ENCODE results near the gene GPM6B. TPM values are rescaled to one million over a fixed set of nuclear protein-coding genes. Genes with fewer than 3 reads are reported as not detected.

GPM6B gene
- total RNA-seq, 5 donors from 2014 or later (not counting 1 experiment from before 2014, with no cell fraction given), result 0.09 to 0.35 TPM; not detected in 3

GRCh38 chrX:13793897-13794296, 23.0 kb downstream of the GPM6B start:
- H3K27me3 Mint-ChIP-seq, result peaks cover 0 to 35% of the 10 kb centered on the region in 2 donors
- H3K27ac Mint-ChIP-seq, result no peak overlapping the region
- H3K36me3 Mint-ChIP-seq, result no peaks in the 10 kb centered on the region
- DNase-seq (no peak), ATAC-seq (replicated peaks in 1 of 4) (no peak)
- H3K4me1 ChIP-seq (ENCODE audit: control insufficient read depth in 1 of 2, extremely low read depth in 1 of 2, insufficient read depth in 2 of 2, low read length in 2 of 2), result no peaks in the 10 kb centered on the region
- no peaks in the 10 kb centered on the region for H3K9me3 ChIP-seq
- ChIA-PET POLR2A (no interaction called here), CTCF (interaction anchor here in 1 of 2 donors (0.7 kb wide), 1 partner anchor 12 kb away, joined by 5 read pairs; no protein-coding TSS in a partner anchor)
- no peaks in the 10 kb centered on the region for H3K36me3 ChIP-seq (ENCODE audit: control insufficient read depth in 2 of 2, extremely low read depth in 1 of 2, insufficient read depth in 1 of 2, low read length in 1 of 2)
- H3K27ac ChIP-seq (ENCODE audit: low read length), result no peak overlapping the region
- H3K4me3 ChIP-seq (ENCODE audit: control insufficient read depth in 1 of 2, extremely low read depth in 1 of 2, low read length in 1 of 2), result no peak overlapping the region
- no peaks in the 10 kb centered on the region for H3K27me3 ChIP-seq (replicated peaks in 1 of 2; ENCODE audit: control insufficient read depth in 2 of 2, extremely low read depth in 1 of 2, insufficient read depth in 2 of 2, low read length in 1 of 2)
- no peaks in the 10 kb centered on the region for H3K9me3 Mint-ChIP-seq
- WGBS (ENCODE audit: insufficient coverage), result no CpG with 5 or more reads among the region's 2 CpGs
- H3K4me1 Mint-ChIP-seq, result no peaks in the 10 kb centered on the region
- H3K4me3 Mint-ChIP-seq, result no peak overlapping the region

DNA sequence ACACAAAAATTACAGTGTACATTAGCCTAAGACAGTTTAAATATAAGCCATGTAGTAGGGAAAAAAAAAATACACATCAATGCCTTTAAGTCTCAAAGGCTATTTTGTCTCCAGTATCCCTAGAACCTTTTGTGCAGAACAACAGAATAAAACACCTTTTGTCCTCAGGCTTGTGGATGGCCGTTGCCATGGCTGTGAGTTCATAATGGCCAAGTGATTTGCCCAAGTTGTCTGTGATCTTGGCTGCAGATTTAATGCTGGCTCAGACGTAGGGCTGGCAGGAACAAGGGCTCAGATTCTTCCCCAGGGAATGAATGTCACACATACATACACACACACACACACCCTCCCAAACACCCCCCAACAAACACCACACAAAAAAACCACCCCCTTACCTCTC, 25.3 kb downstream of the GPM6B start:
- H3K36me3 ChIP-seq (ENCODE audit: control insufficient read depth in 2 of 2, extremely low read depth in 1 of 2, insufficient read depth in 1 of 2, low read length in 1 of 2), result no peaks in the 10 kb centered on the region
- WGBS (ENCODE audit: insufficient coverage), result 100% methylated on average over 1 of the region's 2 CpGs
- no peaks in the 10 kb centered on the region for H3K4me1 ChIP-seq (ENCODE audit: control insufficient read depth in 1 of 2, extremely low read depth in 1 of 2, insufficient read depth in 2 of 2, low read length in 2 of 2)
- Mint-ChIP-seq H3K27me3 (peaks cover 0 to 22% of the 10 kb centered on the region in 2 donors), H3K4me1 (no peaks in the 10 kb centered on the region), H3K9me3 (no peaks in the 10 kb centered on the region), H3K36me3 (no peaks in the 10 kb centered on the region), H3K27ac (no peak overlapping the region), H3K4me3 (no peak overlapping the region)
- no peaks in the 10 kb centered on the region for H3K9me3 ChIP-seq
- H3K27ac ChIP-seq (ENCODE audit: low read length), result no peak overlapping the region
- no peak overlapping the region for H3K4me3 ChIP-seq (ENCODE audit: control insufficient read depth in 1 of 2, extremely low read depth in 1 of 2, low read length in 1 of 2)
- ATAC-seq (replicated peaks in 1 of 4) (no peak), DNase-seq (no peak)
- ChIA-PET POLR2A (no interaction called here), CTCF (no interaction called here)
- H3K27me3 ChIP-seq (replicated peaks in 1 of 2; ENCODE audit: control insufficient read depth in 2 of 2, extremely low read depth in 1 of 2, insufficient read depth in 2 of 2, low read length in 1 of 2), result no peaks in the 10 kb centered on the region

DNA sequence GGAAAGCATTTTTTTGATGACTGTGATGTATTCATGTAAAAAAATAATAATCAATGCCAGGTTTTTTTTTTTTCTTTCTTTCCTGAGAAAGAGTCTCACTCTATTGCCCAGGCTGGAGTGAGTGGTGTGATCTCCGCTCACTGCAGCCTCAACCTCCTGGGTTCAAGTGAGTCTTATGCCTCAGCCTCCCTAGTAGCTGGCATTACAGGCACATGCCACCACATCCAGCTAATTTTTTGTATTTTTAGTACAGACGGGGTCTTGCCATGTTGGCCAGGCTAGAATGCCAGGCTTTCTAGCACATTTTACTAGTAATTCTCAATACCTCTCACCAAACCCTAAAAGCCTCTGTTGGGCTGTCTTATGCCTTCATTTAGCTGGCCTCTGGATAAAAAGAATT, 25.7 kb downstream of the GPM6B start:
- ChIA-PET POLR2A (no interaction called here), CTCF (no interaction called here)
- Histone ChIP-seq H3K4me3 (ENCODE audit: control insufficient read depth in 1 of 2, extremely low read depth in 1 of 2, low read length in 1 of 2) (no peak overlapping the region), H3K36me3 (ENCODE audit: control insufficient read depth in 2 of 2, extremely low read depth in 1 of 2, insufficient read depth in 1 of 2, low read length in 1 of 2) (no peaks in the 10 kb centered on the region), H3K4me1 (ENCODE audit: control insufficient read depth in 1 of 2, extremely low read depth in 1 of 2, insufficient read depth in 2 of 2, low read length in 2 of 2) (no peaks in the 10 kb centered on the region), H3K9me3 (no peaks in the 10 kb centered on the region), H3K27me3 (replicated peaks in 1 of 2; ENCODE audit: control insufficient read depth in 2 of 2, extremely low read depth in 1 of 2, insufficient read depth in 2 of 2, low read length in 1 of 2) (no peaks in the 10 kb centered on the region), H3K27ac (ENCODE audit: low read length) (no peak overlapping the region)
- ATAC-seq (replicated peaks in 1 of 4) (no peak), DNase-seq (no peak)
- H3K27me3 Mint-ChIP-seq, result peaks cover 0 to 22% of the 10 kb centered on the region in 2 donors
- H3K4me1 Mint-ChIP-seq, result no peaks in the 10 kb centered on the region
- no CpG with 5 or more reads among the region's 2 CpGs for WGBS (ENCODE audit: insufficient coverage)
- H3K36me3 Mint-ChIP-seq, result no peaks in the 10 kb centered on the region
- H3K9me3 Mint-ChIP-seq, result no peaks in the 10 kb centered on the region
- no peak overlapping the region for H3K4me3 Mint-ChIP-seq
- H3K27ac Mint-ChIP-seq, result no peak overlapping the region

DNA sequence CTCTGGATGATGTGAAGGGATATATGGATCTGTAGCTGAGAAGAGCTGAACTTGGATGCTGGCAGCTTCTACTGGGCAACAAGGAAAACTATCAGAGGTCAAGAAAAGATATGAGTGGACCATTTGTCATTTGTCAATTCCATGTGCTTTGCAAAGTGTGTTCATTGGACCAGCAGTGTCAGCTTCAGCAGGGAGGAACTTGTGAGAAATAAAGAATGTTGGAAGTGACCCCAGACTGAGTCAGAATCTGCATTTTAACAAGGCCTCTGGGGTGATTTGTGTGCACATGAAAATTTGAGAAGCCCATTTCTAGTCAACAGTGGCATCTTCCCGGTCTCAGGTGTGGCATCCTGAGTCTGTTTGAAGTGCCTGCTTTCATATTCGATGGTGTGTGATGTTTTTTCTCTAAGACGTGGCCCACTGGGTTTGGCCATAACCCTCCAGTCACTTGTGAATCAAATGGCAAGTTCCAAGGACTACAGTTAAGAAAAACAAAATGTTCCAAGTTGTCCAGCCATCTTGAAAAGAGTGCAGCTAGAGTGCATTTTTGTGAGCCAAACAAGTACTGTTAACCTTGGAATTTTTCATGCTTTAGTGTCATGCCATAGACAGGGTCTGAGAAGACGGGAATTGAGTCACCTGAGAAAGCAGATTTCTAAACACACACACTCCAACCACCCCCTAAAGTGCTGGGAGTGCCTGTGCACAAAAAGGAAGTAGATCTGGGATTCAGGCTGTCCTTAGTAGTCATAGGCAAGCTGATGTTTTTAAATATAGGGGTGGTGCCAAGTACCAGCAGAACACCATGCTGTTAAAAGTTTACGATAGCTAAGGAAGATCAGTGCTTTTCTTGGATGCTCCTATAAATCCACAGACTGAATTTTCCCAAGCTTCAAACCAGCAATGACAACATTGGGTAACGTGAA, 26.4 kb downstream of the GPM6B start:
- Mint-ChIP-seq H3K27me3 (peaks cover 0 to 22% of the 10 kb centered on the region in 2 donors), H3K4me3 (no peak overlapping the region), H3K27ac (no peak overlapping the region), H3K36me3 (no peaks in the 10 kb centered on the region), H3K4me1 (no peaks in the 10 kb centered on the region), H3K9me3 (no peaks in the 10 kb centered on the region)
- no CpG with 5 or more reads among the region's 6 CpGs for WGBS (ENCODE audit: insufficient coverage)
- CTCF ChIA-PET, result no interaction called here
- DNase-seq (no peak), ATAC-seq (replicated peaks in 1 of 4) (no peak)
- Histone ChIP-seq H3K4me1 (ENCODE audit: control insufficient read depth in 1 of 2, extremely low read depth in 1 of 2, insufficient read depth in 2 of 2, low read length in 2 of 2) (no peaks in the 10 kb centered on the region), H3K27ac (ENCODE audit: low read length) (no peak overlapping the region), H3K36me3 (ENCODE audit: control insufficient read depth in 2 of 2, extremely low read depth in 1 of 2, insufficient read depth in 1 of 2, low read length in 1 of 2) (no peaks in the 10 kb centered on the region), H3K9me3 (no peaks in the 10 kb centered on the region), H3K27me3 (replicated peaks in 1 of 2; ENCODE audit: control insufficient read depth in 2 of 2, extremely low read depth in 1 of 2, insufficient read depth in 2 of 2, low read length in 1 of 2) (no peaks in the 10 kb centered on the region), H3K4me3 (ENCODE audit: control insufficient read depth in 1 of 2, extremely low read depth in 1 of 2, low read length in 1 of 2) (no peak overlapping the region)
- POLR2A ChIA-PET, result no interaction called here

GRCh38 chrX:13786048-13786447, 30.8 kb downstream of the GPM6B start:
- WGBS (ENCODE audit: insufficient coverage), result 82% methylated on average over 5 of the region's 8 CpGs
- Mint-ChIP-seq H3K4me3 (no peak overlapping the region), H3K9me3 (no peaks in the 10 kb centered on the region), H3K27me3 (peaks cover 0 to 16% of the 10 kb centered on the region in 2 donors), H3K4me1 (no peaks in the 10 kb centered on the region), H3K27ac (no peak overlapping the region), H3K36me3 (no peaks in the 10 kb centered on the region)
- H3K4me3 ChIP-seq (ENCODE audit: control insufficient read depth in 1 of 2, extremely low read depth in 1 of 2, low read length in 1 of 2), result no peak overlapping the region
- POLR2A ChIA-PET, result interaction anchor here in 1 of 2 donors (0.5 kb wide), 1 partner anchor 25 kb away, joined by 3 read pairs; no protein-coding TSS in a partner anchor
- ATAC-seq (replicated peaks in 1 of 4), result no peak
- no peak overlapping the region for H3K27ac ChIP-seq (ENCODE audit: low read length)
- CTCF ChIA-PET, result no interaction called here
- no peaks in the 10 kb centered on the region for H3K4me1 ChIP-seq (ENCODE audit: control insufficient read depth in 1 of 2, extremely low read depth in 1 of 2, insufficient read depth in 2 of 2, low read length in 2 of 2)
- DNase-seq, result no peak
- no peaks in the 10 kb centered on the region for H3K27me3 ChIP-seq (replicated peaks in 1 of 2; ENCODE audit: control insufficient read depth in 2 of 2, extremely low read depth in 1 of 2, insufficient read depth in 2 of 2, low read length in 1 of 2)
- H3K9me3 ChIP-seq, result no peaks in the 10 kb centered on the region
- H3K36me3 ChIP-seq (ENCODE audit: control insufficient read depth in 2 of 2, extremely low read depth in 1 of 2, insufficient read depth in 1 of 2, low read length in 1 of 2), result no peaks in the 10 kb centered on the region

DNA sequence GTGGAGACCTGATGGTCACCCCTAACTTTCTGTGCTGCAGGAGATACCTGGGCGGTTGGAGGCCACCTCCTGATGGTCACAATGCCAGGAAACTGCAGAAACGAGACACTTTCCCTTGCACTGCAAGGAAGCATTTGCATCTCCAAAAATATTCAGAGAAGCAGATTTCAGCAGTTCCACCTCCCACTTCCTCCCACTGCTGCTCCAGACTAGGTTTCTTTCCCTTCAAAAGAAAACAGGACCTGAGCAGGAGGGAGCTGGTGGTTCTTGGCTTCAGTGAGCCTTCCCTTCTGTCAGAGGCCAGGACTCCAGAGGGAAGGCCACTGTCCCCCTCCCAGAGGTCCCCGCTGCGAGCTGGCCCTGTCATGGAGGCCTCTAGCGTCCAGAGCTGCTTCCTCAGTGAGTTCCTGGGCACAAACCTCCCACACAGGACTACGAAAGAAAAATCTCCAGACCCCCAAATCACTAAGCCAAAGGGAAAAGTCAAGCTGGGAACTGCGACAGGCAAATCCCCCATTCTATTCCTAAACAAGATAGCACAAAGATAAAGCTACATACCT, 35.9 kb downstream of the GPM6B start:
- H3K9me3 Mint-ChIP-seq, result no peaks in the 10 kb centered on the region
- no peaks in the 10 kb centered on the region for H3K9me3 ChIP-seq
- no peak for ATAC-seq (replicated peaks in 1 of 4)
- H3K27ac ChIP-seq (ENCODE audit: low read length), result no peak overlapping the region
- POLR2A ChIA-PET, result no interaction called here
- H3K27me3 Mint-ChIP-seq, result peaks cover 0 to 4% of the 10 kb centered on the region in 2 donors
- no peaks in the 10 kb centered on the region for H3K27me3 ChIP-seq (replicated peaks in 1 of 2; ENCODE audit: control insufficient read depth in 2 of 2, extremely low read depth in 1 of 2, insufficient read depth in 2 of 2, low read length in 1 of 2)
- 92% methylated on average over 2 of the region's 7 CpGs for WGBS (ENCODE audit: insufficient coverage)
- no peak for DNase-seq
- no peaks in the 10 kb centered on the region for H3K4me1 Mint-ChIP-seq
- peaks cover under 1% of the 10 kb centered on the region for H3K36me3 Mint-ChIP-seq
- peaks cover 0 to 3% of the 10 kb centered on the region in 2 donors for H3K36me3 ChIP-seq (ENCODE audit: control insufficient read depth in 2 of 2, extremely low read depth in 1 of 2, insufficient read depth in 1 of 2, low read length in 1 of 2)
- H3K4me1 ChIP-seq (ENCODE audit: control insufficient read depth in 1 of 2, extremely low read depth in 1 of 2, insufficient read depth in 2 of 2, low read length in 2 of 2), result no peaks in the 10 kb centered on the region
- H3K27ac Mint-ChIP-seq, result no peak overlapping the region
- no peak overlapping the region for H3K4me3 ChIP-seq (ENCODE audit: control insufficient read depth in 1 of 2, extremely low read depth in 1 of 2, low read length in 1 of 2)
- no peak overlapping the region for H3K4me3 Mint-ChIP-seq
- CTCF ChIA-PET, result no interaction called here
